Vagina (tissue), 2 donors: ENCODE data around the gene TECTB. TPM values are rescaled to one million over a fixed set of nuclear protein-coding genes. Genes with fewer than 3 reads are reported as not detected.

Experiments
- DNase-seq, 2 donors: peaks; one replicate each; pipeline ENCODE4 v3.0.0-alpha.2; 2017; ENCODE audit errors: extremely low spot score in 2 of 2
- H3K27ac ChIP-seq: fragments of 200-600 bp; sonication (generic); one replicate; pipeline ENCODE4 v1.5.1; 2019
- H3K27me3 ChIP-seq: fragments of 200-600 bp; sonication (generic); one replicate; pipeline ENCODE4 v1.5.1; 2019
- H3K36me3 ChIP-seq, 2 donors: fragments of 200-600 bp; sonication (generic); one replicate each; pipeline ENCODE4 v1.5.1; 2017 to 2019
- H3K4me1 ChIP-seq: fragments of 200-600 bp; sonication (generic); one replicate; pipeline ENCODE4 v1.5.1; 2019
- H3K4me3 ChIP-seq, 2 donors: fragments of 200-600 bp; sonication (generic); 1 replicate in 1 of 2; 2 replicates in 1 of 2; pipeline ENCODE4 v1.5.1; 2016 to 2019
- H3K9me3 ChIP-seq: fragments of 200-600 bp; sonication (generic); one replicate; pipeline ENCODE4 v1.5.1; 2019
- CTCF ChIP-seq, 3 experiments: fragments of 450-650 bp in 2 of 3; fragments of 200-600 bp in 1 of 3; sonication (generic) in 1 of 3; IDR thresholded peaks; one replicate each; pipeline ENCODE4 v1.5.1; 2017 to 2019; ENCODE audit warnings: antibody characterized with exemption in 3 of 3, mild to moderate bottlenecking in 2 of 3, moderate library complexity in 2 of 3
- POLR2A ChIP-seq, 2 donors: fragments of 450-650 bp; IDR thresholded peaks; one replicate each; pipeline ENCODE4 v1.6.1; 2017; ENCODE audit warnings: antibody characterized with exemption in 2 of 2, mild to moderate bottlenecking in 2 of 2, moderate library complexity in 2 of 2
- POLR2AphosphoS5 ChIP-seq, 2 donors: sonication (generic); formaldehyde crosslinking; IDR thresholded peaks; one replicate each; pipeline ENCODE4 v1.9.0; 2017; ENCODE audit warnings: antibody characterized with exemption in 2 of 2, mild to moderate bottlenecking in 2 of 2, low read depth in 1 of 2; ENCODE audit not compliant: insufficient read depth in 1 of 2
- intact Hi-C: fragments of 100-400 bp; cut with DNase I; formaldehyde crosslinking; loops from one replicate; pipeline ENCODE4 v1.15.1; 2023
- total RNA-seq: library from RNA; depleted of rRNA; stranded (reverse); fragments of >200 nt; gene quantifications from one replicate; pipeline ENCODE4 v1.2.3, GENCODE V29; 2016

Gene TECTB
- total RNA-seq, 1 donor from 2014 or later: not detected

GRCh38 chr10:112280205-112280921, 2.8 kb upstream of the TECTB start:
- TF ChIP-seq POLR2AphosphoS5 (IDR thresholded peaks at IDR 0.05; ENCODE audit: insufficient read depth in 1 of 2, low read depth in 1 of 2) (no peak), POLR2A (IDR thresholded peaks at IDR 0.05) (no peak), CTCF (IDR thresholded peaks at IDR 0.05) (no peak)
- Histone ChIP-seq H3K4me3 (no peak overlapping the region), H3K4me1 (no peaks in the 10 kb centered on the region), H3K27me3 (no peaks in the 10 kb centered on the region), H3K27ac (no peak overlapping the region), H3K36me3 (no peaks in the 10 kb centered on the region), H3K9me3 (no peaks in the 10 kb centered on the region)
- no peak for DNase-seq
- intact Hi-C loops: no loop called here

GRCh38 chr10:112282086-112282485, 1.1 kb upstream of the TECTB start:
- TF ChIP-seq POLR2AphosphoS5 (IDR thresholded peaks at IDR 0.05; ENCODE audit: insufficient read depth in 1 of 2, low read depth in 1 of 2) (no peak), POLR2A (IDR thresholded peaks at IDR 0.05) (no peak), CTCF (IDR thresholded peaks at IDR 0.05) (no peak)
- intact Hi-C loops: no loop called here
- H3K27ac ChIP-seq: no peak overlapping the region
- H3K4me1 ChIP-seq: no peaks in the 10 kb centered on the region
- DNase-seq: no peak
- H3K9me3 ChIP-seq: no peaks in the 10 kb centered on the region
- no peaks in the 10 kb centered on the region for H3K36me3 ChIP-seq
- H3K4me3 ChIP-seq: no peak overlapping the region
- H3K27me3 ChIP-seq: no peaks in the 10 kb centered on the region

GRCh38 chr10:112286837-112287818, 3.9 kb downstream of the TECTB start:
- Histone ChIP-seq H3K36me3 (no peaks in the 10 kb centered on the region), H3K4me3 (no peak overlapping the region), H3K27me3 (no peaks in the 10 kb centered on the region), H3K4me1 (no peaks in the 10 kb centered on the region), H3K27ac (no peak overlapping the region), H3K9me3 (no peaks in the 10 kb centered on the region)
- TF ChIP-seq POLR2AphosphoS5 (IDR thresholded peaks at IDR 0.05; ENCODE audit: insufficient read depth in 1 of 2, low read depth in 1 of 2) (no peak), POLR2A (IDR thresholded peaks at IDR 0.05) (no peak), CTCF (IDR thresholded peaks at IDR 0.05) (no peak)
- DNase-seq: no peak
- intact Hi-C loops: no loop called here

GRCh38 chr10:112287844-112288243, 4.6 kb downstream of the TECTB start:
- no peak for TF ChIP-seq POLR2AphosphoS5 (IDR thresholded peaks at IDR 0.05; ENCODE audit: insufficient read depth in 1 of 2, low read depth in 1 of 2)
- no peak for TF ChIP-seq CTCF (IDR thresholded peaks at IDR 0.05)
- no peak for TF ChIP-seq POLR2A (IDR thresholded peaks at IDR 0.05)
- Histone ChIP-seq H3K4me1 (no peaks in the 10 kb centered on the region), H3K9me3 (no peaks in the 10 kb centered on the region), H3K4me3 (no peak overlapping the region), H3K36me3 (no peaks in the 10 kb centered on the region), H3K27me3 (no peaks in the 10 kb centered on the region), H3K27ac (no peak overlapping the region)
- intact Hi-C loops: no loop called here
- no peak for DNase-seq
